SK-N-SH (cell line): Measurements from ENCODE around the gene TEX19.

Source experiments
- CTCF ChIP-seq: fragments of 200-600 bp; sonication (generic); IDR thresholded peaks from 2 replicates; pipeline ENCODE4 v1.6.1; 2017; ENCODE audit warnings: antibody characterized with exemption, mild to moderate bottlenecking, moderate library complexity
- EP300 ChIP-seq, 2 experiments: IDR thresholded peaks; 2 replicates each; pipeline versions ENCODE4 v1.4.0 to v1.6.1; 2012; ENCODE audit warnings: borderline replicate concordance in 1 of 2, low read depth in 1 of 2, low read length in 1 of 2
- EZH2phosphoT487 ChIP-seq: fragments of 200-600 bp; sonication (generic); IDR thresholded peaks from 2 replicates; pipeline ENCODE4 v1.6.1; 2017; ENCODE audit warnings: low read depth, mixed run types, mild to moderate bottlenecking, antibody characterized with exemption, moderate library complexity, borderline replicate concordance
- JUND ChIP-seq: IDR thresholded peaks from 2 replicates; pipeline ENCODE4 v1.4.0; 2012
- MAX ChIP-seq: IDR thresholded peaks from 2 replicates; pipeline ENCODE4 v1.4.0; 2012; ENCODE audit warnings: low read depth
- MXI1 ChIP-seq: IDR thresholded peaks from 2 replicates; pipeline ENCODE4 v1.6.1; 2012; ENCODE audit warnings: mild to moderate bottlenecking, low read depth, low read length, improper control_type of control experiment
- NFIC ChIP-seq: IDR thresholded peaks from 2 replicates; pipeline ENCODE4 v1.4.0; 2012; ENCODE audit warnings: borderline replicate concordance
- POLR2AphosphoS5 ChIP-seq: IDR thresholded peaks from 2 replicates; pipeline ENCODE4 v1.6.1; 2012; ENCODE audit warnings: low read depth, low read length
- REST ChIP-seq: IDR thresholded peaks from 2 replicates; pipeline ENCODE4 v1.6.1; 2012; ENCODE audit warnings: mild to moderate bottlenecking, low read depth, low read length, moderate library complexity
- SMC3 ChIP-seq: IDR thresholded peaks from 2 replicates; pipeline ENCODE4 v1.6.1; 2012; ENCODE audit warnings: low read depth, low read length, improper control_type of control experiment
- USF1 ChIP-seq: IDR thresholded peaks from 2 replicates; pipeline ENCODE4 v1.4.0; 2012; ENCODE audit warnings: low read depth, borderline replicate concordance
- YY1 ChIP-seq: IDR thresholded peaks from 2 replicates; pipeline ENCODE4 v1.4.0; 2012; ENCODE audit warnings: low read depth, mild to moderate bottlenecking

- TF ChIP-seq CTCF (no peak), EP300 (IDR thresholded peaks at IDR 0.05; ENCODE audit: borderline replicate concordance in 1 of 2, low read depth in 1 of 2, low read length in 1 of 2) (no peak), POLR2AphosphoS5 (no peak), SMC3 (no peak), USF1 (no peak), REST (no peak), MAX (no peak), EZH2phosphoT487 (0 out of 2 replicates have a peak, but pooled peaks have one; percentile 35), JUND (no peak), NFIC (no peak), MXI1 (no peak), YY1 (no peak)
Observed at GRCh38 chr17:82375359-82376041, 16.5 kb downstream of the TEX19 start.
